ENCODE results near the gene ZNF385B. TPM values are rescaled to one million over a fixed set of nuclear protein-coding genes. Genes with fewer than 3 reads are reported as not detected.

The ZNF385B gene
- total and polyA plus RNA-seq, 2 donors (not counting 1 experiment from before 2014, with no cell fraction given): not detected

GRCh38 chr2:179657068-179657595 lies 204.3 kb downstream of the ZNF385B start:
- ATAC-seq (ENCODE audit: low read depth) (no peak), DNase-seq (no peak)
- Histone ChIP-seq H3K36me3 (replicated peaks in 1 of 2; ENCODE audit: control extremely low read depth in 1 of 2, control insufficient read depth in 1 of 2, extremely low read depth in 1 of 2, insufficient read depth in 2 of 2, low read length in 1 of 2) (no peaks in the 10 kb centered on the region), H3K9ac (ENCODE audit: low read length) (no peak overlapping the region), H4K20me1 (ENCODE audit: control insufficient read depth, insufficient read depth, low read length, poor library complexity, severe bottlenecking) (no peaks in the 10 kb centered on the region), H3K4me3 (ENCODE audit: control extremely low read depth in 1 of 5, extremely low read depth in 1 of 5, insufficient read depth in 1 of 5, low read depth in 2 of 5, low read length in 4 of 5) (no peak overlapping the region), H3K4me1 (ENCODE audit: control insufficient read depth in 2 of 2, insufficient read depth in 2 of 2, low read length in 2 of 2) (no peaks in the 10 kb centered on the region), H2AFZ (ENCODE audit: insufficient read depth, low read depth, low read length, poor library complexity, severe bottlenecking) (no peak overlapping the region), H3K27ac (ENCODE audit: low read length in 2 of 2) (no peak overlapping the region), H3K27me3 (replicated peaks in 1 of 4; ENCODE audit: control extremely low read depth in 1 of 4, control insufficient read depth in 3 of 4, insufficient read depth in 4 of 4, low read length in 3 of 4) (no peaks in the 10 kb centered on the region), H3K4me2 (replicated peaks; ENCODE audit: low read depth, low read length, poor library complexity, severe bottlenecking) (no peak overlapping the region), H3K79me2 (ENCODE audit: control insufficient read depth, insufficient read depth, low read length) (no peaks in the 10 kb centered on the region), H3K9me3 (ENCODE audit: control extremely low read depth in 1 of 3, control insufficient read depth in 2 of 3, insufficient read depth in 1 of 3, low read length in 2 of 3) (no peaks in the 10 kb centered on the region)
- peaks cover 7% of the 10 kb centered on the region for H3K27me3 Mint-ChIP-seq
- TF ChIP-seq EZH2 (IDR thresholded peaks at IDR 0.05; ENCODE audit: borderline replicate concordance, insufficient read depth, low read depth, low read length, poor library complexity, severe bottlenecking): no peak
- TF ChIP-seq CTCF (IDR thresholded peaks at IDR 0.05): no peak
- no peaks in the 10 kb centered on the region for H3K4me1 Mint-ChIP-seq
- WGBS (ENCODE audit: insufficient coverage): no CpG with 5 or more reads among the region's 6 CpGs
- CTCF ChIA-PET: no interaction called here
- H3K27ac Mint-ChIP-seq: no peak overlapping the region
- POLR2A ChIA-PET: no interaction called here
- H3K4me3 Mint-ChIP-seq: no peak overlapping the region
- intact Hi-C loops (cut with micrococcal nuclease): no loop called here
- no peaks in the 10 kb centered on the region for H3K9me3 Mint-ChIP-seq (ENCODE audit: insufficient read depth)

- Histone ChIP-seq H2AFZ (ENCODE audit: insufficient read depth, low read depth, low read length, poor library complexity, severe bottlenecking) (no peak overlapping the region), H3K9ac (ENCODE audit: low read length) (no peak overlapping the region), H3K9me3 (ENCODE audit: control extremely low read depth in 1 of 3, control insufficient read depth in 2 of 3, insufficient read depth in 1 of 3, low read length in 2 of 3) (no peaks in the 10 kb centered on the region), H4K20me1 (ENCODE audit: control insufficient read depth, insufficient read depth, low read length, poor library complexity, severe bottlenecking) (no peaks in the 10 kb centered on the region), H3K36me3 (replicated peaks in 1 of 2; ENCODE audit: control extremely low read depth in 1 of 2, control insufficient read depth in 1 of 2, extremely low read depth in 1 of 2, insufficient read depth in 2 of 2, low read length in 1 of 2) (no peaks in the 10 kb centered on the region), H3K27ac (ENCODE audit: low read length in 2 of 2) (no peak overlapping the region), H3K4me1 (ENCODE audit: control insufficient read depth in 2 of 2, insufficient read depth in 2 of 2, low read length in 2 of 2) (no peaks in the 10 kb centered on the region), H3K79me2 (ENCODE audit: control insufficient read depth, insufficient read depth, low read length) (no peaks in the 10 kb centered on the region), H3K4me3 (ENCODE audit: control extremely low read depth in 1 of 5, extremely low read depth in 1 of 5, insufficient read depth in 1 of 5, low read depth in 2 of 5, low read length in 4 of 5) (no peak overlapping the region), H3K27me3 (replicated peaks in 1 of 4; ENCODE audit: control extremely low read depth in 1 of 4, control insufficient read depth in 3 of 4, insufficient read depth in 4 of 4, low read length in 3 of 4) (no peaks in the 10 kb centered on the region), H3K4me2 (replicated peaks; ENCODE audit: low read depth, low read length, poor library complexity, severe bottlenecking) (no peak overlapping the region)
- Mint-ChIP-seq H3K4me3 (no peak overlapping the region), H3K27me3 (peaks cover 7% of the 10 kb centered on the region), H3K4me1 (no peaks in the 10 kb centered on the region), H3K27ac (no peak overlapping the region), H3K9me3 (ENCODE audit: insufficient read depth) (no peaks in the 10 kb centered on the region)
- ATAC-seq (ENCODE audit: low read depth): no peak
- ChIA-PET CTCF (no interaction called here), POLR2A (no interaction called here)
- TF ChIP-seq EZH2 (IDR thresholded peaks at IDR 0.05; ENCODE audit: borderline replicate concordance, insufficient read depth, low read depth, low read length, poor library complexity, severe bottlenecking) (no peak), CTCF (IDR thresholded peaks at IDR 0.05) (no peak)
- no CpG with 5 or more reads among the region's 2 CpGs for WGBS (ENCODE audit: insufficient coverage)
- intact Hi-C loops (cut with micrococcal nuclease): no loop called here
- no peak for DNase-seq
These were observed 205.8 kb downstream of the ZNF385B start for GRCh38 chr2:179655627-179656026.

All from B cell (primary cell).